Gastrocnemius medialis (tissue), 4 donors: ENCODE data around the gene UTP4. TPM values are rescaled to one million over a fixed set of nuclear protein-coding genes. Genes with fewer than 3 reads are reported as not detected.

Source experiments
- ATAC-seq, 2 donors: fragments of 150-250 bp; one replicate each; pipeline ENCODE4 v1.9.1; 2016
- DNase-seq, 2 donors: peaks; one replicate each; pipeline ENCODE4 v3.0.0-alpha.2; 2019
- H3K27ac ChIP-seq, 4 donors: fragments of 200-600 bp; sonication (generic); 1 replicate in 1 of 4; 2 replicates in 3 of 4; pipeline ENCODE4 v1.5.1; 2016 to 2018; ENCODE audit warnings: mild to moderate bottlenecking in 2 of 4, moderate library complexity in 1 of 4
- H3K27me3 ChIP-seq, 3 donors: fragments of 200-600 bp; sonication (generic) in 2 of 3; 1 replicate in 1 of 3; 2 replicates in 2 of 3; pipeline versions ENCODE4 v1.5.1 to v1.6.0; 2016 to 2019; ENCODE audit warnings: mild to moderate bottlenecking in 1 of 3, moderate library complexity in 1 of 3
- H3K36me3 ChIP-seq, 2 donors: fragments of 200-600 bp; sonication (generic) in 1 of 2; one replicate each; pipeline ENCODE4 v1.5.1; 2017 to 2018
- H3K4me1 ChIP-seq, 2 donors: fragments of 200-600 bp; sonication (generic) in 1 of 2; one replicate each; pipeline ENCODE4 v1.5.1; 2016 to 2017; ENCODE audit warnings: mild to moderate bottlenecking in 2 of 2
- H3K4me3 ChIP-seq, 4 donors: fragments of 200-600 bp; sonication (generic) in 3 of 4; 1 replicate in 1 of 4; 2 replicates in 3 of 4; pipeline ENCODE4 v1.5.1; 2016 to 2019; ENCODE audit warnings: mild to moderate bottlenecking in 2 of 4
- H3K9me3 ChIP-seq, 3 donors: fragments of 200-600 bp; sonication (generic) in 2 of 3; 1 replicate in 1 of 3; 2 replicates in 2 of 3; pipeline ENCODE4 v1.5.1; 2016 to 2019
- POLR2A ChIP-seq, 2 donors: fragments of 450-650 bp; IDR thresholded peaks; one replicate each; pipeline ENCODE4 v1.6.1; 2017; ENCODE audit warnings: antibody characterized with exemption in 2 of 2, mild to moderate bottlenecking in 2 of 2, moderate library complexity in 2 of 2
- in situ Hi-C, 4 donors: fragments of 200-750 bp; cut with MboI; loops; one replicate each; pipeline versions ENCODE4 v1.15.0 to v1.8.0; 2017; ENCODE audit warnings: low sequenced_read_pairs in 4 of 4
- intact Hi-C: fragments of 100-400 bp; cut with DNase I; formaldehyde crosslinking; loops from one replicate; pipeline ENCODE4 v1.15.1; 2023; ENCODE audit warnings: low total_unique reads
- total RNA-seq, 4 donors: library from RNA; depleted of rRNA; stranded (reverse); fragments of >200 nt; gene quantifications; one replicate each; pipeline versions ENCODE4 v1.1.0 to v1.2.3, GENCODE V29; 2016
- TF ChIP-seq, protein P1 (sequence below), 5 experiments: fragments of 450-650 bp in 3 of 5; fragments of 200-600 bp in 2 of 5; sonication (generic) in 2 of 5; IDR thresholded peaks in 4 of 5; conservative IDR thresholded peaks in 1 of 5; 1 replicate in 4 of 5; 2 replicates in 1 of 5; pipeline ENCODE4 v1.5.1; 2016 to 2019; ENCODE audit warnings: antibody characterized with exemption in 5 of 5, mild to moderate bottlenecking in 3 of 5, moderate library complexity in 3 of 5

The UTP4 gene
- total RNA-seq, 4 donors from 2014 or later, result 33.1 to 44.2 (median 35.5) TPM

DNA sequence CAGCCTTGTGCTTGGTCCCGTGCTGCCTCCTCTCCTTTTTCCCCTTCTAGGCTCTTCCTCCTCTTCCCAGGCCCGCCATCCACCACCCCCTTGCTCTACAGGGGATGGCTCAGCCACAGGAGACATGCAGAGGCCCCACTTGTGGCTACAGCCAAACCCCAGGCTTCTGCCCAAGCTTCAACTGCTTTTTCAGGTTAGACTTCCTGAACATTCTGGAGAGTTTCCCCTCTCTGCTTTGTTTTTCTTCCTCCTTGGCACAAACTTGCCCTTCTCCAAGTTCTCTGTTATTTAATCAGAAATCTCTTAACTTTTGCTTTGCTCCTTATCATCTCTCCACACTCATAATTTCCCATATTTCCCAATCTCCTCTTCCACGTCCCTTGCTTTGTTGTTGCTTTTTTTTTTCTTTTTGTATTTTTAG lies 45.3 kb upstream of the UTP4 start:
- H3K27me3 ChIP-seq, result no peaks in the 10 kb centered on the region
- no peaks in the 10 kb centered on the region for H3K4me1 ChIP-seq
- peaks cover 0 to 10% of the 10 kb centered on the region in 2 donors for H3K36me3 ChIP-seq
- TF ChIP-seq, protein P1, sequence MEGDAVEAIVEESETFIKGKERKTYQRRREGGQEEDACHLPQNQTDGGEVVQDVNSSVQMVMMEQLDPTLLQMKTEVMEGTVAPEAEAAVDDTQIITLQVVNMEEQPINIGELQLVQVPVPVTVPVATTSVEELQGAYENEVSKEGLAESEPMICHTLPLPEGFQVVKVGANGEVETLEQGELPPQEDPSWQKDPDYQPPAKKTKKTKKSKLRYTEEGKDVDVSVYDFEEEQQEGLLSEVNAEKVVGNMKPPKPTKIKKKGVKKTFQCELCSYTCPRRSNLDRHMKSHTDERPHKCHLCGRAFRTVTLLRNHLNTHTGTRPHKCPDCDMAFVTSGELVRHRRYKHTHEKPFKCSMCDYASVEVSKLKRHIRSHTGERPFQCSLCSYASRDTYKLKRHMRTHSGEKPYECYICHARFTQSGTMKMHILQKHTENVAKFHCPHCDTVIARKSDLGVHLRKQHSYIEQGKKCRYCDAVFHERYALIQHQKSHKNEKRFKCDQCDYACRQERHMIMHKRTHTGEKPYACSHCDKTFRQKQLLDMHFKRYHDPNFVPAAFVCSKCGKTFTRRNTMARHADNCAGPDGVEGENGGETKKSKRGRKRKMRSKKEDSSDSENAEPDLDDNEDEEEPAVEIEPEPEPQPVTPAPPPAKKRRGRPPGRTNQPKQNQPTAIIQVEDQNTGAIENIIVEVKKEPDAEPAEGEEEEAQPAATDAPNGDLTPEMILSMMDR (IDR thresholded peaks at IDR 0.05 in 4 of 5, conservative IDR thresholded peaks at IDR 0.05 in 1 of 5), result no peak
- TF ChIP-seq POLR2A (IDR thresholded peaks at IDR 0.05), result no peak
- ATAC-seq (no peak), DNase-seq (no peak)
- in situ Hi-C loops, result no loop called here
- H3K27ac ChIP-seq, result no peak overlapping the region
- H3K4me3 ChIP-seq, result no peak overlapping the region
- intact Hi-C loops, result no loop called here
- no peaks in the 10 kb centered on the region for H3K9me3 ChIP-seq

DNA sequence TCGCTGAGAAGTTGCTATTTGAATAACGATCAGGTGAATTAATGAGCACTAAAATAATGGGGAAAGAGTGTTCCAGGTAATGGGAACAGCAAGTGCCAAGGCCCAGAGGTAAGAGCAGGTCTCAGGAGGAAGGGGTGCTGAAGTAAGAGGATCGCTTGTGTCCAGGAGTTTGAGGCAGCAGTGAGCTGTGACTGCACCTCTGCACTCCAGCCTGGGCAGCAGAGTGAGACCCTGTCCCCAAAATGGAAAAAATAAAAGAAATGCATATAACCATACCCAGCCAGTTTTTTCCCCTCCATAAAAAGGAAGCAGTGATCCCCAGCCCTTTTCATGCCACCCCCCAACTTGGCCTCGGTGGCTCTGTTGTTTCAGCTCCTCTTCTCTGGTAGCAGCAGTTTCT lies 43.8 kb upstream of the UTP4 start:
- DNase-seq (no peak), ATAC-seq (no peak)
- Histone ChIP-seq H3K27me3 (no peaks in the 10 kb centered on the region), H3K4me1 (no peaks in the 10 kb centered on the region), H3K9me3 (no peaks in the 10 kb centered on the region), H3K36me3 (peaks cover 0 to 10% of the 10 kb centered on the region in 2 donors), H3K4me3 (no peak overlapping the region), H3K27ac (no peak overlapping the region)
- in situ Hi-C loops (no loop called here), intact Hi-C loops (no loop called here)
- TF ChIP-seq, protein P1 (IDR thresholded peaks at IDR 0.05 in 4 of 5, conservative IDR thresholded peaks at IDR 0.05 in 1 of 5), result no peak
- TF ChIP-seq POLR2A (IDR thresholded peaks at IDR 0.05), result no peak

DNA sequence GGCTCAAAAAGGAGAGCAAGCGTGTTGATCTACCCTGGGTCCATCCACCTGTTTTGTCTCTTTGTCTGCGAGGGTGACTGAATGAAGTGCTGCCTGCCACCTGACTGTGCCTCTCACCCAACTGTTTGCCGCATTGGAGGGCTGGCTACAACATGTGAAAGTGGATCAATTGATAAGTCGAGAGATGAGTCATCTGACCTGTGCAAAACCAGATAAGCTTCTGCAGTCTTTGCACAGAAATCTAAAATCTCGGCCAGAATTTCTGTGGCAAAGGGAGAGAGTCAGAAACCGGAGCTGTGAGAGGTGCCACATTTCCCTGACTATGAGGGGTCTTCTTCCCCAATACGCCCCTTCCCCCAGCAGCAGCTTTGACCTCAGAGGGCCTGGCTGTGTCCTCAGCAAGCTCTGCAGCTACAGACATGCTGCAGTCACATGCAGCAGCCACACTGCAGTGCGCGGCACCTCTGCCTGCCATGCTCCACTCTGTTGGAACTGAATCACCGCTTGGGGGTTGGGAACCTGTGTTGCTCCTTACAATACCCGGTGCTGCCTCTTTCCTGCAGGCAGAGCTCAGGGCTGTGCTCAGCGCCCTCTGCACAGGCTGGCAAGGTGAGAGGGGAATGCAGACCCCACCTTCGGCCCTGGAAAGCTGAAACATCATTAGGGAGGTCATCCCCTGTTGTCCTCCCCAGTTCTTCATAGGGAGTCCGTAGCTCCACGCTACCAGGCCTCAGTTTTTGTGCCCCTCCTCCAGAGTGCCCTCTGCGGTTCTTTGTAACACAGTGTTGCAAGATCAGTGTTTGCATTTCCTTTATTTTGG lies 43.1 kb upstream of the UTP4 start:
- TF ChIP-seq, protein P1 (IDR thresholded peaks at IDR 0.05 in 4 of 5, conservative IDR thresholded peaks at IDR 0.05 in 1 of 5), result no peak
- TF ChIP-seq POLR2A (IDR thresholded peaks at IDR 0.05), result no peak
- H3K4me1 ChIP-seq, result no peaks in the 10 kb centered on the region
- H3K4me3 ChIP-seq, result no peak overlapping the region
- ATAC-seq, result no peak
- in situ Hi-C loops, result no loop called here
- H3K36me3 ChIP-seq, result peaks cover 0 to 5% of the 10 kb centered on the region in 2 donors
- intact Hi-C loops, result no loop called here
- H3K27me3 ChIP-seq, result no peaks in the 10 kb centered on the region
- H3K27ac ChIP-seq, result no peak overlapping the region
- no peaks in the 10 kb centered on the region for H3K9me3 ChIP-seq
- no peak for DNase-seq

DNA sequence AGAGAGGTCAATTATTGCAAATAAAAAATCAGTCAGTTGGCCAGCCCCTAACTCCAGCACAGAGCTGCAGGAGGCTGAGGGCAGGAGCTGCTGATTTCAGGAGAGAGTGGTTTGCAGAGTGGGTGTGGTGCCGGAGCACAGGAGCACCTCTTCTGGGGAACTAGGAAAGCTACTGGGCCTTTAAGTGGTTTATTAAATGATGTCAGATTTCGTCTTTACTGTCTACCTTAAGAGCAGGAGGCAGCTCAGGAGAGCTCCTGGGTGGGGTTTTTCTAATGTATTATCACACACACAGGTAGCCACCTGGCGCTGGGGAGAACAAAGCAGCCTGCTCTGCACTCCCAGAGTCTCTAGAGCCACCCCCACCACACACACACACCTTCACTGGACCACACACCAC lies 38.5 kb upstream of the UTP4 start:
- intact Hi-C loops, result no loop called here
- no peaks in the 10 kb centered on the region for H3K4me1 ChIP-seq
- no peaks in the 10 kb centered on the region for H3K27me3 ChIP-seq
- H3K36me3 ChIP-seq, result no peaks in the 10 kb centered on the region
- TF ChIP-seq, protein P1 (IDR thresholded peaks at IDR 0.05 in 4 of 5, conservative IDR thresholded peaks at IDR 0.05 in 1 of 5), result no peak
- TF ChIP-seq POLR2A (IDR thresholded peaks at IDR 0.05), result no peak
- no peak overlapping the region for H3K4me3 ChIP-seq
- H3K9me3 ChIP-seq, result no peaks in the 10 kb centered on the region
- DNase-seq (no peak), ATAC-seq (no peak)
- in situ Hi-C loops, result no loop called here
- H3K27ac ChIP-seq, result no peak overlapping the region
